Activated B cell treated with CpG ODN at 0.5 μM for 24 hours (primary cell): ENCODE measurements around the gene PLPP7. TPM values are rescaled to one million over a fixed set of nuclear protein-coding genes. Genes with fewer than 3 reads are reported as not detected.
"Not testable (repeated sequence)": the region's sequence is repeated elsewhere in the genome, so short reads cannot be mapped to it uniquely, and the experiment has no call there.

Source experiments
- ATAC-seq: fragments of 200-7000 bp; cut with Tn5 transposase; one replicate; pipeline ENCODE4 v1.10.0; 2021; ENCODE audit warnings: low read depth, mild to moderate bottlenecking, moderate library complexity
- CTCF ChIA-PET: fragments of 350-600 bp; sonication (Branson Sonifier 250); formaldehyde crosslinking; loops from one replicate; lab custom pipeline; 2021; ENCODE audit warnings: antibody characterized with exemption; lab: Charles Lee
- POLR2A ChIA-PET: fragments of 350-600 bp; sonication (Branson Sonifier 250); formaldehyde crosslinking; loops from one replicate; lab custom pipeline; 2021; ENCODE audit warnings: antibody characterized with exemption; lab: Charles Lee
- DNase-seq: peaks from one replicate; pipeline ENCODE4 v3.0.0; 2022
- H3K27ac Mint-ChIP-seq: one replicate; pipeline ENCODE4 v1.8.0; 2020; ENCODE audit warnings: mixed read lengths
- H3K27me3 Mint-ChIP-seq: one replicate; pipeline ENCODE4 v1.8.0; 2021; ENCODE audit warnings: mixed read lengths
- H3K36me3 Mint-ChIP-seq: one replicate; pipeline ENCODE4 v1.8.0; 2021; ENCODE audit warnings: low read depth, mixed read lengths
- H3K4me1 Mint-ChIP-seq: one replicate; pipeline ENCODE4 v1.8.0; 2021; ENCODE audit warnings: mixed read lengths
- H3K4me3 Mint-ChIP-seq: one replicate; pipeline ENCODE4 v1.8.0; 2020; ENCODE audit warnings: mild to moderate bottlenecking, mixed read lengths
- H3K9me3 Mint-ChIP-seq: one replicate; pipeline ENCODE4 v1.8.0; 2020; ENCODE audit warnings: mixed read lengths
- intact Hi-C: fragments of 100-400 bp; cut with micrococcal nuclease; formaldehyde crosslinking; loops from one replicate; pipeline ENCODE4 v1.15.1; 2024
- total RNA-seq: library from RNA; stranded (reverse); gene quantifications from 2 replicates; pipeline ENCODE4 v1.2.3, GENCODE V29; 2022
- TF ChIP-seq, protein P1 (sequence below): fragments of 200-600 bp; IDR thresholded peaks from one replicate; pipeline ENCODE4 v1.8.0; 2022; ENCODE audit warnings: antibody characterized with exemption, mild to moderate bottlenecking

PLPP7 gene
- total RNA-seq, 1 donor from 2014 or later: 0.53 TPM

DNA sequence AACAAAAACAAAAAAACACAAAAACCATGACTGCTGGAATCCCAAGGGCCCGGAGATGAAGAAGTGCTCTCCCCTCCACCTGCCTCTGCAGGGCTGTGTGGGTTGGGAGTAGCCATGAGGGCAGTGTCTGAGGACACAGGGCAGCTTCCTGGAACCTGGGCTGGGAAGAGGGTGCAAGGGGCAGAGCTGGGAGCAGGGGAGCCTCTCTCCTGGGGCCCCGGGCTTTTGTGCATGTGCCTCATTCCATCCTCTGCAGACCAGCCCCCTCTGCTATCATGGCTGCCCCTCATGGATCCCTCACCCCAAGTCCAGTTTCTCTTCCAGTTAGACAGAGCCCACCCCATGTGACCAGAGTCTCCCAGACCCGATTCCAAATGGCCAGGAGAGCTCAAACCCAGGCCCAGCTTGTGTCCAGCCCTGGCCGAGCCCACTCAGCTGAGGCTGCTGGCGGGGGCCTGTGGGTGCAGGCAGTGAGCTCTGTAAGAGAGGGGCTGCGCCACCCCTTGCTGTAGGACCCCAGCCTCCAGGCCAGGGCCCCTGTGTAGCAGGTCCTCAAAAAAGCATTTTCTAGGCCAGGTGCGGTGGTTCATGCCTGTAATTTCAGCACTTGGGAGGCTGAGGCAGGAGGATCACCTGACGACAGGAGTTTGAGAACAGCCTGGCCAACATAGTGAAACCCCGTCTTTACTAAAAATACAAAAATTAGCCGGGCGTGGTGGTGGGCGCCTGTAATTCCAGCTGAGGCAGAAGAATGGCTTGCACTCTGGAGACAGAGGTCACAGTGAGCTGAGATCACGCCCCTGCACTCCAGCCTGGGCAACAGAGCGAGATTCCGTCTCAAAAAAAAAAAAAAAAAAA lies 44.5 kb downstream of the PLPP7 start:
- Mint-ChIP-seq H3K27me3 (peaks cover 5% of the 10 kb centered on the region), H3K4me1 (peaks cover 3% of the 10 kb centered on the region), H3K27ac (no peak overlapping the region), H3K36me3 (no peaks in the 10 kb centered on the region), H3K9me3 (no peaks in the 10 kb centered on the region), H3K4me3 (no peak overlapping the region)
- ChIA-PET POLR2A (interaction anchor here (0.7 kb wide), 2 partner anchors 99 to 244 kb away, joined by 4 to 12 read pairs; no protein-coding TSS in a partner anchor), CTCF (interaction anchor here (1.2 to 7.0 kb wide), 2 partner anchors 154 to 277 kb away, joined by 3 to 198 read pairs; no protein-coding TSS in a partner anchor)
- TF ChIP-seq, protein P1, sequence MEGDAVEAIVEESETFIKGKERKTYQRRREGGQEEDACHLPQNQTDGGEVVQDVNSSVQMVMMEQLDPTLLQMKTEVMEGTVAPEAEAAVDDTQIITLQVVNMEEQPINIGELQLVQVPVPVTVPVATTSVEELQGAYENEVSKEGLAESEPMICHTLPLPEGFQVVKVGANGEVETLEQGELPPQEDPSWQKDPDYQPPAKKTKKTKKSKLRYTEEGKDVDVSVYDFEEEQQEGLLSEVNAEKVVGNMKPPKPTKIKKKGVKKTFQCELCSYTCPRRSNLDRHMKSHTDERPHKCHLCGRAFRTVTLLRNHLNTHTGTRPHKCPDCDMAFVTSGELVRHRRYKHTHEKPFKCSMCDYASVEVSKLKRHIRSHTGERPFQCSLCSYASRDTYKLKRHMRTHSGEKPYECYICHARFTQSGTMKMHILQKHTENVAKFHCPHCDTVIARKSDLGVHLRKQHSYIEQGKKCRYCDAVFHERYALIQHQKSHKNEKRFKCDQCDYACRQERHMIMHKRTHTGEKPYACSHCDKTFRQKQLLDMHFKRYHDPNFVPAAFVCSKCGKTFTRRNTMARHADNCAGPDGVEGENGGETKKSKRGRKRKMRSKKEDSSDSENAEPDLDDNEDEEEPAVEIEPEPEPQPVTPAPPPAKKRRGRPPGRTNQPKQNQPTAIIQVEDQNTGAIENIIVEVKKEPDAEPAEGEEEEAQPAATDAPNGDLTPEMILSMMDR: no peak
- intact Hi-C loops: loop anchor here (10.0 kb wide), 1 partner anchor 99 kb away; no protein-coding TSS in a partner anchor
- ATAC-seq (no peak), DNase-seq (no peak)

DNA sequence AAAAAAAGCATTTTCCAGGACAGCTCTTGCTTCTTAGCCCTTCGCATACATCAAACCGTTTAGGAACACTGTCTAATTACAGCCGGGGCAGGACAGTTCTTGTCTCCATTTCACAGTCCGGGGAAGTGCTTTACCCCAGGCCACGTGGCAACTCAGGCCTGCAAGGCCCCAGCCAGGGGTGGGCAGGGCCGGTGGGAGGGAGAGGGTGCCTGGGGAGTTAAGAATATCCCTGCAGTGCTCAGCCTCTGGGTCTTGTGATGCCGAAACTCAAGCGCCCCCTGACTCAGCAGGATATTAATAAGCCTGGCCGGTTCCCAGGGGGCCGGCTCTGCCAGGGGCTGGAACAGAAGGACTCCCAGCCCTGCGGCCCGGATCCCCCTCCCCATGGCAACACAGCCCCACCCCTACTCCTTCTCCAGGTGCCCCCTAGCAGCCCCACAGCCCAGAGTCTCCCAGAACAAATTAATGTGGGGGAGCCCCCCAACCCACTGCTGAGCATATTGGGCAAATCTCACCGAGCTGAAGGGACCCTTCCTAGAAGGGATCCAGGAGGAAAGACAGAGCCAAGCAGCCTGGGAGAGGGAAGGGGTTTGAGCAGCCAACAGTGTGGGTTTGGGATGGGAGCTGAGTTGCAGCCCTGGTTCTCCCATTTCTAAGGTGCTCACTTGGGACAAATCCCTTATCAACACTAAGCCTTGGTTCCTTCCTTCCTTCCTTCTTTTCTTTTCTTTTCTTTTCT lies 45.3 kb downstream of the PLPP7 start:
- Mint-ChIP-seq H3K27ac (no peak overlapping the region), H3K4me1 (peaks cover 3% of the 10 kb centered on the region), H3K4me3 (no peak overlapping the region), H3K9me3 (no peaks in the 10 kb centered on the region), H3K27me3 (peaks cover 5% of the 10 kb centered on the region), H3K36me3 (no peaks in the 10 kb centered on the region)
- DNase-seq (no peak), ATAC-seq (no peak)
- POLR2A ChIA-PET: interaction anchor here (0.6 to 0.7 kb wide), 3 partner anchors 100 to 430 kb away, joined by 3 to 12 read pairs (median 4); no protein-coding TSS in a partner anchor
- TF ChIP-seq, protein P1: no peak
- CTCF ChIA-PET: interaction anchor here (1.2 to 7.0 kb wide), 3 partner anchors 59 to 278 kb away, joined by 3 to 198 read pairs (median 5); partner anchors contain the start of gene FAM78A
- intact Hi-C loops: loop anchor here (10.0 kb wide), 1 partner anchor 100 kb away; no protein-coding TSS in a partner anchor

DNA sequence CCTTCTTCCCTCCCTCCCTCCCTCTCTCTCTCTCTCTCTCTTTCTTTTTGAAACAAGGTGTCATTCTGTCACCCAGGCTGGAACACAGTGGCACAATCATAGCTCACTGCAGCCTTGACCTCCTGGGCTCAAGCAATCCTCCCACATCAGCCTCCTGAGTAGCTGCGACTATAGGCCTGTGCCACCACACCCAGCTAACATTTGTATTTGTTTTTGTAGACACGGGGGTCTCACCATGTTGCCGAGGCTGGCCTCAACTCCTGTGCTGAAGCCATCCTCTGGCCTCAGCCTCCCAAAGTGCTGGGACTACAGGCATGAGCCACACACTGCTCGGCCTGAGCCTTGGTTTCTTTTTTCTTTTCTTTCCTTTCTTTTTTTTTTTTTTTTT lies 45.8 kb downstream of the PLPP7 start:
- Mint-ChIP-seq H3K4me3 (no peak overlapping the region), H3K27me3 (peaks cover 3% of the 10 kb centered on the region), H3K27ac (no peak overlapping the region), H3K36me3 (no peaks in the 10 kb centered on the region), H3K4me1 (peaks cover 3% of the 10 kb centered on the region), H3K9me3 (no peaks in the 10 kb centered on the region)
- ChIA-PET CTCF (interaction anchor here (2.1 to 7.0 kb wide), 2 partner anchors 59 to 155 kb away, joined by 5 to 198 read pairs; partner anchors contain the start of gene FAM78A), POLR2A (interaction anchor here (0.6 kb wide), 1 partner anchor 430 kb away, joined by 3 read pairs; no protein-coding TSS in a partner anchor)
- DNase-seq: no peak
- no peak for ATAC-seq
- intact Hi-C loops: loop anchor here (10.0 kb wide), 1 partner anchor 101 kb away; no protein-coding TSS in a partner anchor
- TF ChIP-seq, protein P1: no peak

DNA sequence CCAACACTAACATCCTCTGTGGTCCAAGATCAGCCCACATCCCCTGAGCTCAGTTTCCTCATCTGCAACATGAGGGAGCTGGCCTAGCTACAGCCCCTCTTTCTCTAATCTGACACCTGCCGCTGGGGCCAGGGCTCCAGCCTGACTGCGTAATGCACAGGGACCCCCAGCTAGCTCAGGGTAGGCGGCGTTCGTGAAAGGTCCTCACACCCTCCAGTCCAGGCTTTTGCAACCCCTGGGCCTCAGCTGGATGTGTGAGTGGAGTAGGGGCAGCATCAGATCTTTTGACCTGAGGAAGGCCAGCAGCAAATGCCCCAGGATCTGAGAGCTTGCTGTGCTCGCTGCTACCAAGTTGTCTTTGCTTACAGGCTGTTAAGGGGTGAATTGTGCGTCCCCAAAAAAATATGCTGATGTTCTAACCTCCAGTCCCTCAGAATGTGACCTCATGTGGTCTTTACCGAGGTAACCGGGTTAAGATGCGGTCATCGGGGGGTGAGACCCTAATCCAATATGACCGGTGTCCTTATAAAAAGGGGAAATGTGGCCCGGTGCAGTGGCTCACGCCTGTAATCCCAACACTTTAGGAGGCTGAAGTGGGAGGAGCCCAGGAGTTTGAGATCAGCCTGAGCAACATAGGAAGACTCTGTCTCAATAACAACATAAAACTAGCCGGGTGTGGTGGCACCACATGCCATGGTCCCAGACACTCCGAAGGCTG lies 47.8 kb downstream of the PLPP7 start:
- TF ChIP-seq, protein P1: no peak
- H3K4me1 Mint-ChIP-seq: peaks cover 3% of the 10 kb centered on the region
- no peaks in the 10 kb centered on the region for H3K9me3 Mint-ChIP-seq
- no peak overlapping the region for H3K4me3 Mint-ChIP-seq
- ATAC-seq (no peak), DNase-seq (no peak)
- peaks cover 6% of the 10 kb centered on the region for H3K27me3 Mint-ChIP-seq
- H3K27ac Mint-ChIP-seq: no peak overlapping the region
- ChIA-PET POLR2A (interaction anchor here (1.9 kb wide), 1 partner anchor 158 kb away, joined by 11 read pairs; no protein-coding TSS in a partner anchor), CTCF (interaction anchor here (0.9 to 7.0 kb wide), 19 partner anchors 10 to 420 kb away, joined by 3 to 198 read pairs (median 4); partner anchors contain the start of genes NUP214 and PLPP7)
- H3K36me3 Mint-ChIP-seq: no peaks in the 10 kb centered on the region
- intact Hi-C loops: loop anchor here (10.0 kb wide), 1 partner anchor 102 kb away; no protein-coding TSS in a partner anchor

DNA sequence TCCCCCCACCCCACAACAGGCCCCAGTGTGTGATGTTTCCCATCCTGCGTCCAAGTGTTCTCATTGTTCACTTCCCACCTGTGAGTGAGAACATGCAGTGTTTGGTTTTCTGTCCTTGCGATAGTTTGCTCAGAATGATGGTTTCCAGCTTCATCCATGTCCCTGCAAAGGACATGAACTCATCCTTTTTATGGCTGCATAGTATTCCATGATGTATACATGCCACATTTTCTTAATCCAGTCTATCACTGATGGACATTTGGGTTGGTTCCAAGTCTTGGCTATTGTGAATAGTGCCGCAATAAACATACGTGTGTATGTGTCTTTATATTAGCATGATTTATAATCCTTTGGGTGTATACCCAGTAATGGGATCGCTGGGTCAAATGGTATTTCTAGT lies 49.7 kb downstream of the PLPP7 start:
- DNase-seq, CTCF ChIA-PET: not testable (repeated sequence)
- intact Hi-C loops: loop anchor here (10.0 kb wide), 1 partner anchor 104 kb away; no protein-coding TSS in a partner anchor

DNA sequence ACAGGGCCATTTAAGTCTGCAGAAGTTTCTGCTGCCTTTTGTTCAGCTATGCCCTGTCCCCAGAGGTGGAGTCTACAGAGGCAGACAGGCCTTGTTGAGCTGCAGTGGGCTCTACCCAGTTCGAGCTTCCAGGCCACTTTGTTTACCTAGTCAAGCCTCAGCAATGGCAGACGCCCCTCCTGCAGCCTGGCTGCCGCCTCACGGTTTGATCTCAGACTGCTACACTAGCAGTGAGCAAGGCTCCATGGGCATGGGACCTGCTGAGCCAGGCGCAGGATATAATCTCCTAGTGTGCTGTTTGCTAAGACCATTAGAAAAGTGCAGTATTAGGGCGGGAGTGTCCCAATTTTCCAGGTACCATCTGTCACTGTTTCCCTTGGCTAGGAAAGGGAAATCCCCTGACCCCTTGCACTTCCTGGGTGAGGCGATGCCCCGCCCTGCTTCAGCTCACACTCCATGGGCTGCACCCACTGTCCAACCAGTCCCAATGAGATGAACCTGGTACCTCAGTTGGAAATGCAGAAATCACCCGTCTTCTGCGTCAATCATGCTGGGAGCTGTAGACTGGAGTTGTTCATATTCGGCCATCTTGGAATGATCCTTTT lies 55.5 kb downstream of the PLPP7 start:
- not testable (repeated sequence) for H3K9me3 Mint-ChIP-seq

More for the DNA sequence above, 49.7 kb downstream of the PLPP7 start:
- ATAC-seq, H3K36me3 Mint-ChIP-seq, H3K4me1 Mint-ChIP-seq, H3K9me3 Mint-ChIP-seq, H3K27ac Mint-ChIP-seq, H3K27me3 Mint-ChIP-seq, POLR2A ChIA-PET, H3K4me3 Mint-ChIP-seq: not testable (repeated sequence)

More for the DNA sequence above, 55.5 kb downstream of the PLPP7 start:
- H3K27ac Mint-ChIP-seq, H3K36me3 Mint-ChIP-seq, H3K4me1 Mint-ChIP-seq, CTCF ChIA-PET, POLR2A ChIA-PET, intact Hi-C loops, ATAC-seq, H3K27me3 Mint-ChIP-seq, DNase-seq, H3K4me3 Mint-ChIP-seq: not testable (repeated sequence)
